ENCODE results near the gene SPC24. TPM values are rescaled to one million over a fixed set of nuclear protein-coding genes. Genes with fewer than 3 reads are reported as not detected.

Gene SPC24
- total and polyA plus RNA-seq, 2 experiments from 2014 or later, result 8.8 to 11.5 TPM

- 50% methylated on average over 15 of the region's 16 CpGs for WGBS (ENCODE audit: low lambda C conversion rate, missing lambda C conversion rate)
- no peaks in the 10 kb centered on the region for H3K9me3 ChIP-seq (ENCODE audit: low read depth)
- DNase-seq (ENCODE audit: low spot score), result no peak
- no peaks in the 10 kb centered on the region for H3K27me3 ChIP-seq
- no peak overlapping the region for H2AFZ ChIP-seq
- H3K4me3 ChIP-seq, result no peak overlapping the region
- H3K79me2 ChIP-seq, result peaks cover 6% of the 10 kb centered on the region
- no peaks in the 10 kb centered on the region for H3K36me3 ChIP-seq (replicated peaks; ENCODE audit: insufficient read depth, low read depth)
- H3K27ac ChIP-seq, result peak overlapping the region; percentile 56
- no peaks in the 10 kb centered on the region for H4K20me1 ChIP-seq (ENCODE audit: insufficient read depth, poor library complexity, severe bottlenecking)
- no peak for TF ChIP-seq EZH2 (IDR thresholded peaks at IDR 0.05; ENCODE audit: borderline replicate concordance)
- TF ChIP-seq CTCF (IDR thresholded peaks at IDR 0.05; ENCODE audit: poor library complexity), result no peak
- no peak for TF ChIP-seq EZH2phosphoT487 (IDR thresholded peaks at IDR 0.05; ENCODE audit: low read depth, severe bottlenecking, unreplicated experiment)
- peak overlapping the region; percentile 47 for H3K4me2 ChIP-seq
- H3K4me1 ChIP-seq (ENCODE audit: insufficient read depth), result peaks cover 21% of the 10 kb centered on the region
- no peaks in the 10 kb centered on the region for H3K9me2 ChIP-seq (replicated peaks; ENCODE audit: insufficient read depth)
Observed at GRCh38 chr19:11159598-11160439, 4.2 kb upstream of the SPC24 start.

- Histone ChIP-seq H2AFZ (no peak overlapping the region), H3K4me3 (no peak overlapping the region), H3K27ac (no peak overlapping the region), H3K4me1 (ENCODE audit: insufficient read depth) (peaks cover 9% of the 10 kb centered on the region), H3K27me3 (no peaks in the 10 kb centered on the region), H3K9me3 (ENCODE audit: low read depth) (no peaks in the 10 kb centered on the region), H3K79me2 (peaks cover 38% of the 10 kb centered on the region), H3K9me2 (replicated peaks; ENCODE audit: insufficient read depth) (no peaks in the 10 kb centered on the region), H3K36me3 (replicated peaks; ENCODE audit: insufficient read depth, low read depth) (no peaks in the 10 kb centered on the region), H3K4me2 (peak overlapping the region; percentile 83), H4K20me1 (ENCODE audit: insufficient read depth, poor library complexity, severe bottlenecking) (no peaks in the 10 kb centered on the region)
- WGBS (ENCODE audit: low lambda C conversion rate, missing lambda C conversion rate), result 56% methylated on average over 6 of the region's 6 CpGs
- TF ChIP-seq EZH2 (IDR thresholded peaks at IDR 0.05; ENCODE audit: borderline replicate concordance) (no peak), CTCF (IDR thresholded peaks at IDR 0.05; ENCODE audit: poor library complexity) (no peak), EZH2phosphoT487 (IDR thresholded peaks at IDR 0.05; ENCODE audit: low read depth, severe bottlenecking, unreplicated experiment) (no peak)
- no peak for DNase-seq (ENCODE audit: low spot score)
Observed at GRCh38 chr19:11154683-11155047, 917 bp downstream of the SPC24 start.

GRCh38 chr19:11152318-11153062 lies 3.1 kb downstream of the SPC24 start:
- Histone ChIP-seq H3K4me3 (no peak overlapping the region), H3K4me1 (ENCODE audit: insufficient read depth) (peaks cover 5% of the 10 kb centered on the region), H3K9me3 (ENCODE audit: low read depth) (no peaks in the 10 kb centered on the region), H3K27me3 (no peaks in the 10 kb centered on the region), H3K27ac (peak overlapping the region; percentile 66), H3K9me2 (replicated peaks; ENCODE audit: insufficient read depth) (no peaks in the 10 kb centered on the region), H4K20me1 (ENCODE audit: insufficient read depth, poor library complexity, severe bottlenecking) (no peaks in the 10 kb centered on the region), H3K79me2 (peaks cover 38% of the 10 kb centered on the region), H3K4me2 (no peak overlapping the region), H3K36me3 (replicated peaks; ENCODE audit: insufficient read depth, low read depth) (no peaks in the 10 kb centered on the region), H2AFZ (no peak overlapping the region)
- TF ChIP-seq CTCF (IDR thresholded peaks at IDR 0.05; ENCODE audit: poor library complexity) (no peak), EZH2 (IDR thresholded peaks at IDR 0.05; ENCODE audit: borderline replicate concordance) (no peak), EZH2phosphoT487 (IDR thresholded peaks at IDR 0.05; ENCODE audit: low read depth, severe bottlenecking, unreplicated experiment) (no peak)
- WGBS (ENCODE audit: low lambda C conversion rate, missing lambda C conversion rate), result 84% methylated on average over 11 of the region's 11 CpGs
- DNase-seq (ENCODE audit: low spot score), result no peak
